ENCODE measurements around the gene ACTL10.

Gene ACTL10

GRCh38 chr20:33687993-33688937 lies 21.5 kb downstream of the ACTL10 start:
- no peak overlapping the region for H3K4me3 ChIP-seq (ENCODE audit: low read depth, low read length)
- peak; percentile 4 for DNase-seq (ENCODE audit: low read depth)
- no peak for TF ChIP-seq MYC (IDR thresholded peaks at IDR 0.05; ENCODE audit: low read depth, low read length)
- TF ChIP-seq, protein P1, sequence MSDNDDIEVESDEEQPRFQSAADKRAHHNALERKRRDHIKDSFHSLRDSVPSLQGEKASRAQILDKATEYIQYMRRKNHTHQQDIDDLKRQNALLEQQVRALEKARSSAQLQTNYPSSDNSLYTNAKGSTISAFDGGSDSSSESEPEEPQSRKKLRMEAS (IDR thresholded peaks at IDR 0.05; ENCODE audit: low read depth, low read length), result no peak
- TF ChIP-seq POLR2A (IDR thresholded peaks at IDR 0.05; ENCODE audit: extremely low read depth, insufficient read length), result no peak
- no peak for TF ChIP-seq CTCF (IDR thresholded peaks at IDR 0.05; ENCODE audit: low read depth, low read length)

- H3K4me3 ChIP-seq (ENCODE audit: low read depth, low read length), result no peak overlapping the region
- TF ChIP-seq POLR2A (IDR thresholded peaks at IDR 0.05; ENCODE audit: extremely low read depth, insufficient read length) (no peak), MYC (IDR thresholded peaks at IDR 0.05; ENCODE audit: low read depth, low read length) (no peak), CTCF (IDR thresholded peaks at IDR 0.05; ENCODE audit: low read depth, low read length) (no peak)
- TF ChIP-seq, protein P1 (IDR thresholded peaks at IDR 0.05; ENCODE audit: low read depth, low read length), result no peak
- peak; percentile 3 for DNase-seq (ENCODE audit: low read depth)
Observed at GRCh38 chr20:33688938-33689424, 22.2 kb downstream of the ACTL10 start.

- no peak for DNase-seq (ENCODE audit: low read depth)
- H3K4me3 ChIP-seq (ENCODE audit: low read depth, low read length), result no peak overlapping the region
- no peak for TF ChIP-seq CTCF (IDR thresholded peaks at IDR 0.05; ENCODE audit: low read depth, low read length)
- TF ChIP-seq, protein P1 (IDR thresholded peaks at IDR 0.05; ENCODE audit: low read depth, low read length), result no peak
- TF ChIP-seq MYC (IDR thresholded peaks at IDR 0.05; ENCODE audit: low read depth, low read length), result no peak
- no peak for TF ChIP-seq POLR2A (IDR thresholded peaks at IDR 0.05; ENCODE audit: extremely low read depth, insufficient read length)
Observed at GRCh38 chr20:33689493-33689892, 22.8 kb downstream of the ACTL10 start.

DNA sequence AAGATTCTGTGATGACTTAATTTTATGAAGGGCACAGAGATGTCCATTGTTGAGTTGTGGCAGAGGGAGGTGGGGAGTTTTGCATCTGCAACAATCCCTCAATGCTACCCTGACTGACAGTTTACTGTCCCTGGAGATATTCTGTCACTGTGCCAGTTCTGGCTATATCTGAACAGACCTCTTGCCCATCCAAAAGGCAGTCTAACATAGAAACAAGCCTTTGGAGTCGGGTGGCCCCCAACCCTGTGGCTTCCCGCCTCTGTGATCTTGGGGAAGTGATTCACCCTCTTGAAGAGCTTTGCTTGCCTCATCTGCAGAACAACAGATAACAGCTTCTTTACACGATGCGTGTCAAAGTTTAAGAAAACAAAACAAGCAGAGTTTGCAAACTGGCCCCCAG lies 23.2 kb downstream of the ACTL10 start:
- peak overlapping the region; percentile 40 for H3K4me3 ChIP-seq (ENCODE audit: low read depth, low read length)

GRCh38 chr20:33693289-33693688 lies 26.5 kb downstream of the ACTL10 start:
- TF ChIP-seq, protein P1 (IDR thresholded peaks at IDR 0.05; ENCODE audit: low read depth, low read length), result no peak
- TF ChIP-seq MYC (IDR thresholded peaks at IDR 0.05; ENCODE audit: low read depth, low read length), result no peak
- no peak for TF ChIP-seq CTCF (IDR thresholded peaks at IDR 0.05; ENCODE audit: low read depth, low read length)
- no peak for TF ChIP-seq POLR2A (IDR thresholded peaks at IDR 0.05; ENCODE audit: extremely low read depth, insufficient read length)
- peak; percentile 0 for DNase-seq (ENCODE audit: low read depth)
- no peak overlapping the region for H3K4me3 ChIP-seq (ENCODE audit: low read depth, low read length)

More for the DNA sequence above, 23.2 kb downstream of the ACTL10 start:
- peak; percentile 98 for DNase-seq (ENCODE audit: low read depth)
- TF ChIP-seq CTCF (IDR thresholded peaks at IDR 0.05; ENCODE audit: low read depth, low read length) (no peak), MYC (IDR thresholded peaks at IDR 0.05; ENCODE audit: low read depth, low read length) (0 out of 2 replicates have a peak, but pooled peaks have one; percentile 55), POLR2A (IDR thresholded peaks at IDR 0.05; ENCODE audit: extremely low read depth, insufficient read length) (no peak)
- TF ChIP-seq, protein P1 (IDR thresholded peaks at IDR 0.05; ENCODE audit: low read depth, low read length), result peak; percentile 65; the same call in 1 of the 2 replicates

Measured in NB4 (cell line).